Thoracic aorta (tissue), 2 donors: ENCODE measurements around the gene FBXW5. TPM values are rescaled to one million over a fixed set of nuclear protein-coding genes. Genes with fewer than 3 reads are reported as not detected.
A peak's percentile ranks its signal among the peaks of the same experiment; 100 is the strongest.

Experiments
- ATAC-seq: fragments of 150-250 bp; one replicate; pipeline ENCODE4 v1.8.0; 2017; ENCODE audit warnings: low read depth; ENCODE audit not compliant: insufficient number of reproducible peaks, low FRiP score
- DNase-seq: peaks from one replicate; pipeline ENCODE4 v3.0.0-alpha.2; 2020; ENCODE audit warnings: low spot score
- H3K27ac ChIP-seq, 2 donors: fragments of 200-600 bp; sonication (generic); 1 replicate in 1 of 2; 2 replicates in 1 of 2; pipeline ENCODE4 v1.5.1; 2016; ENCODE audit warnings: mild to moderate bottlenecking in 2 of 2, moderate library complexity in 2 of 2
- H3K27me3 ChIP-seq: fragments of 200-600 bp; sonication (generic); replicated peaks from 2 replicates; pipeline ENCODE4 v1.6.0; 2016; ENCODE audit warnings: mild to moderate bottlenecking; ENCODE audit not compliant: insufficient read depth
- H3K36me3 ChIP-seq: fragments of 200-600 bp; sonication (generic); one replicate; pipeline ENCODE4 v1.5.1; 2016
- H3K4me1 ChIP-seq, 2 donors: fragments of 200-600 bp; sonication (generic); 1 replicate in 1 of 2; 2 replicates in 1 of 2; pipeline versions ENCODE4 v1.5.1 to v1.6.0; 2016; ENCODE audit warnings: low read depth in 2 of 2, mild to moderate bottlenecking in 1 of 2; ENCODE audit not compliant: control insufficient read depth in 1 of 2
- H3K4me3 ChIP-seq: fragments of 200-600 bp; sonication (generic); 2 replicates; pipeline ENCODE4 v1.5.1; 2016; ENCODE audit warnings: mild to moderate bottlenecking
- H3K9me3 ChIP-seq: fragments of 200-600 bp; sonication (generic); 2 replicates; pipeline ENCODE4 v1.5.1; 2016
- total RNA-seq, 2 donors: library from RNA; depleted of rRNA; stranded (reverse); fragments of >200 nt; gene quantifications; one replicate each; pipeline versions ENCODE4 v1.1.0 to v1.2.3, GENCODE V29; 2016
- TF ChIP-seq, protein P1 (sequence below): fragments of 200-600 bp; sonication (generic); IDR thresholded peaks from one replicate; pipeline ENCODE4 v1.5.1; 2019; ENCODE audit warnings: antibody characterized with exemption

FBXW5 gene
- total RNA-seq, 2 donors from 2014 or later, result 176 to 383 TPM

DNA sequence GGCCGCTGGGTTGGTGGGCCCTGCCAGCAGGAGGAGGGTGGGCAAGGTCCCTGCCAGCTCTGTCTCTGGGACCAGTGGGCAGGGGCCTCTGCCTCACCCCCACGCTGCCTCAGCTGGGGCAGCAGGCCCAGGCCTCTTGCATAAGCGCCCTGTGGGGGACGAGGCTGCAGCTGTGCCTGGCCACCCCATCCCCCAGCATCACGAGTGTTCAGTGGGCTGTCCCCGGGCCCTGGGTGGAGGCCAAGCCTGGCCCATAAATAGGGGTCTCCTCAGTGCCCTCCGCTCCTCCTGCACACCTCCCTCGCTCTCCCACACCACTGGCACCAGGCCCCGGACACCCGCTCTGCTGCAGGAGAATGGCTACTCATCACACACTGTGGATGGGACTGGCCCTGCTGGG lies 32.7 kb upstream of the FBXW5 start, which contains the start of gene PTGDS:
Gene PTGDS (plus strand): TSS at position 282 of the 400 bp plus-strand sequence. CDS start 75 bp downstream, at position 357.
- H3K27me3 ChIP-seq, result no peaks in the 10 kb centered on the region
- TF ChIP-seq, protein P1, sequence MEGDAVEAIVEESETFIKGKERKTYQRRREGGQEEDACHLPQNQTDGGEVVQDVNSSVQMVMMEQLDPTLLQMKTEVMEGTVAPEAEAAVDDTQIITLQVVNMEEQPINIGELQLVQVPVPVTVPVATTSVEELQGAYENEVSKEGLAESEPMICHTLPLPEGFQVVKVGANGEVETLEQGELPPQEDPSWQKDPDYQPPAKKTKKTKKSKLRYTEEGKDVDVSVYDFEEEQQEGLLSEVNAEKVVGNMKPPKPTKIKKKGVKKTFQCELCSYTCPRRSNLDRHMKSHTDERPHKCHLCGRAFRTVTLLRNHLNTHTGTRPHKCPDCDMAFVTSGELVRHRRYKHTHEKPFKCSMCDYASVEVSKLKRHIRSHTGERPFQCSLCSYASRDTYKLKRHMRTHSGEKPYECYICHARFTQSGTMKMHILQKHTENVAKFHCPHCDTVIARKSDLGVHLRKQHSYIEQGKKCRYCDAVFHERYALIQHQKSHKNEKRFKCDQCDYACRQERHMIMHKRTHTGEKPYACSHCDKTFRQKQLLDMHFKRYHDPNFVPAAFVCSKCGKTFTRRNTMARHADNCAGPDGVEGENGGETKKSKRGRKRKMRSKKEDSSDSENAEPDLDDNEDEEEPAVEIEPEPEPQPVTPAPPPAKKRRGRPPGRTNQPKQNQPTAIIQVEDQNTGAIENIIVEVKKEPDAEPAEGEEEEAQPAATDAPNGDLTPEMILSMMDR, result no peak
- ATAC-seq (no peak), DNase-seq (no peak)
- no peak within 1 kb of the TSS for H3K27ac ChIP-seq
- H3K36me3 ChIP-seq, result no peaks in the 10 kb centered on the region
- H3K4me1 ChIP-seq, result peaks cover 0 to 10% of the 10 kb centered on the region in 2 donors
- H3K4me3 ChIP-seq, result peak within 1 kb of the TSS; percentile 75
- H3K9me3 ChIP-seq, result no peaks in the 10 kb centered on the region

DNA sequence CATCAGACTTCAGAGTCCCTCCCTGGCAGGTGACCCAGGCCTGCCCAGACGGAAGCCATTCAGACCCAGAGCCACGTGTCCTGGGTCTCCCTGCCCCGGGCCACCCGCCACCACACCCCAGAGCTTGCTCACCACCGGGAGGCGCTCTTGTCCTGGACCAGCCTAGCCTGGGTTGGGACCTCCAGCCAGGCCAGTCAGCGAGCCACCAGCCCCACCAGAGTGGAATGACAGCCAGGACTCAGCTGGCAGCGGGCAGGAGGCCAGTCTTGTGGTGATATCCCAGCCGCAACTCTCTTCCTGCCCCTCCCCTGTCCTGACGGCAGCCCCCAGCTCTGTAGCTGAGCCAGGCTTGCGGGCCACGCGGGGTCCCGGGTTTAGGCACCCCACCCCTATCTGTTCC lies 31.1 kb upstream of the FBXW5 start:
- Histone ChIP-seq H3K36me3 (no peaks in the 10 kb centered on the region), H3K4me1 (peaks cover 0 to 10% of the 10 kb centered on the region in 2 donors), H3K27me3 (no peaks in the 10 kb centered on the region), H3K4me3 (no peak overlapping the region), H3K27ac (no peak overlapping the region), H3K9me3 (no peaks in the 10 kb centered on the region)
- TF ChIP-seq, protein P1, result no peak
- ATAC-seq (no peak), DNase-seq (no peak)

DNA sequence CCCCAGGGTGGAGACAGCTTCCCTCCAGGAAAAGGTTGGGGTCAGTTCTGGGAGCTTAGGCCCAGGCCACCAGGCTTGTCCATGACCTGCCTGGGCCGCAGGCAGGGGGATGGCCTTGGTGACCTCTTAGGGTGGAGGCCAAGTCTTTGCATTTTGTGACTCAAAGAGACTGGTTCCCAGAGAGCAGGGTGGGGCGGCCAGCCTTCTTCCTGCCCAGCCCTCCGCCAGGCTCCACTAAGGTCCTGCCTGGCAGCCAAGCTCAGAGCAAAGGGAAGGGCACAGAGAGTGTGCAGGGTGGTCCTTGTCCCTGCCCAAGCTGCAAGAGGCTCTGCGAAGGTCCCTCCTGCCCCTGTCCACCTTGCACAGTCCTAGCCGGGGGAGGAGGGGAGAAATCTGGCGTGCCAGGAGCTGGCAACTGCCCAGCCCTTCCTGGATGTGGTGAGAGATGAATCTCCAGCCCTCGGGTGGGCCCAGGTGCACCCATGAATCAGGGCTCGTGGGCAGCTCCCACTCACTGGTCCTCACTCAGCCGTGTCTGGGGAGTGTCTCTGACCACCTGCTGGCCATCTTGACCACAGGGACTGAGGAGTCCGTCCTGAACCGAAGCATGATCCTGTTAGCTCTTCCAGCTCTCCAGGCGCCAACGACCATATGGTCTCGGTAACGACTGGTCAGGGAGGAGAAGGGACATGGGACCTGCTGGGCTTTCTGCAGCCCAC lies 30.4 kb upstream of the FBXW5 start:
- TF ChIP-seq, protein P1, result no peak
- no peaks in the 10 kb centered on the region for H3K36me3 ChIP-seq
- no peak overlapping the region for H3K27ac ChIP-seq
- no peaks in the 10 kb centered on the region for H3K9me3 ChIP-seq
- peaks cover 0 to 10% of the 10 kb centered on the region in 2 donors for H3K4me1 ChIP-seq
- no peaks in the 10 kb centered on the region for H3K27me3 ChIP-seq
- DNase-seq (no peak), ATAC-seq (no peak)
- H3K4me3 ChIP-seq, result no peak overlapping the region

DNA sequence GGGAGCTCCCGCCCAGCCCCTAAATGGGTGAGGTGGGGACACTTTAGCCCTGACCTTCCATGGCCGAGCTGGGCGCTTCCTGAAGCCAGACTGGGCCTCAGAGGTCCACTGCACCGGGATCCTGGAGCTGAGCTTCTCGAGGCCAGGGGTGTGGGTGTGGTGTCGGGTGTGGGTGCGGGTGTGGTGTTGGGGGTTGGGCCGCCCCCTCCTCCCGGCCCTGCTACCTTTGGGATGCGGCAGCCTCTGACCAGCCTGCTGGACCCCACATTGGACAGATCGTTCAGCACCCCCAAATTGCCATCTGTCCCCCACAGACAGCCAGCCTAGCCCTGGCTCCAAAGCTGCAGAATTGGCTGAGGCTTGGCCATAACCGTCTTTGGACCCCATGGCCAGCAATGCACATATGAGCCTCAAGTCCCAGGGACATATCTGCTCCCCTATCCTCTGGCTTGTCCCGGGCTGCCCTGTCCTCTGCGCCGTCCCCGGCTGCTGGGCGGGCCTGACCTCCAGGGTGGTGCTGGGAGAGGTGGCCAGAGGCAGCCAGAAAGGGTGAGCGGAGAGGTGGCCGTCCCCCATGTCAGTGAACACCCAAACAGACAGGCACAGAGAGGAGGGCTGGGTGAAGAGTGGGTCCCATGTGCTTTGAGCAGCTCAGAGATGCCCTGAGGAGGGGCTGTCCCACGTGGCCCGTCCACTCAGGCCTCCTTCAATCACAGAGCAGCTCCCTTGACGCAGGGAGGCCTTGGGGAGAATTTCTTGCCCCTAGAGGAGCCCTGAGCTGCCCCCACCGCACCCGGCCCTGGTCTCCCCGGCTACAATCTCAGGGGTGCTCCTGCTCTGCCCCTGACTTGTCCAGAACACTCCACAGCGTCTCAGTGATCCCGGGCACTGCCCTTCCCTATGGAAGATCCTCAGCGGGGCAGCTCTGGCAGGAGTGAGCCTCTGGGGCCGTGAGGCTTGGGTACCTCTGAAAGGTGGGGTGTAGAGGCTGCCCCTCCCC lies 29.4 kb upstream of the FBXW5 start:
- Histone ChIP-seq H3K9me3 (no peaks in the 10 kb centered on the region), H3K4me3 (no peak overlapping the region), H3K27me3 (no peaks in the 10 kb centered on the region), H3K36me3 (no peaks in the 10 kb centered on the region), H3K4me1 (peaks cover 0 to 10% of the 10 kb centered on the region in 2 donors), H3K27ac (no peak overlapping the region)
- ATAC-seq (no peak), DNase-seq (no peak)
- TF ChIP-seq, protein P1, result no peak

DNA sequence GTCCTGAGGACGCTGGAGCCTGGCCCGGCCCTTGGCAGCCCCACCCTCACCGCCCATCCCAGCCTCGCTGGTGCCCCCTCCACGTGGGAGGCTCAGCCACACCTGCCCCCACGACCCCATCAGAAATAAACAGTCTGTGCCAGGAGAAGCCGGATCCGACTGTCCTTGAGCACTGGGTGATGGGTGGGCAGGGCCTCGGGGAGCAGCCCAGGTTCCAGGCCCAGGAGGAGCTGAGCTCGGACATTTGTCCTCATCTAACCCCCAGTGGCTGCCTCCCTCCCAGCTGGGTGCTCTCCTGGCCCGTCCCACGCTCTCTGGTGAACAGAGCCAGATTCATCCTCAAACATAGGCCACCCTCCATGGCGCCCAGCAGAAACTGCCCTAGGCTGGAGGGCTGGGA lies 28.2 kb upstream of the FBXW5 start:
- H3K4me1 ChIP-seq, result peaks cover 0 to 5% of the 10 kb centered on the region in 2 donors
- H3K9me3 ChIP-seq, result no peaks in the 10 kb centered on the region
- H3K36me3 ChIP-seq, result no peaks in the 10 kb centered on the region
- H3K27ac ChIP-seq, result no peak overlapping the region
- ATAC-seq, result no peak
- no peak overlapping the region for H3K4me3 ChIP-seq
- TF ChIP-seq, protein P1, result no peak
- H3K27me3 ChIP-seq, result no peaks in the 10 kb centered on the region
- no peak for DNase-seq
